SK-N-MC (cell line): Measurements from ENCODE around the gene SLC12A8.

Experiments
- EZH2 ChIP-seq: fragments of 200-600 bp; sonication (generic); IDR thresholded peaks from one replicate; pipeline ENCODE4 v1.6.1; 2017; ENCODE audit warnings: antibody characterized with exemption
- POLR2AphosphoS5 ChIP-seq: IDR thresholded peaks from 2 replicates; pipeline ENCODE4 v1.6.1; 2012; ENCODE audit warnings: mild to moderate bottlenecking, low read depth, low read length, borderline replicate concordance

DNA sequence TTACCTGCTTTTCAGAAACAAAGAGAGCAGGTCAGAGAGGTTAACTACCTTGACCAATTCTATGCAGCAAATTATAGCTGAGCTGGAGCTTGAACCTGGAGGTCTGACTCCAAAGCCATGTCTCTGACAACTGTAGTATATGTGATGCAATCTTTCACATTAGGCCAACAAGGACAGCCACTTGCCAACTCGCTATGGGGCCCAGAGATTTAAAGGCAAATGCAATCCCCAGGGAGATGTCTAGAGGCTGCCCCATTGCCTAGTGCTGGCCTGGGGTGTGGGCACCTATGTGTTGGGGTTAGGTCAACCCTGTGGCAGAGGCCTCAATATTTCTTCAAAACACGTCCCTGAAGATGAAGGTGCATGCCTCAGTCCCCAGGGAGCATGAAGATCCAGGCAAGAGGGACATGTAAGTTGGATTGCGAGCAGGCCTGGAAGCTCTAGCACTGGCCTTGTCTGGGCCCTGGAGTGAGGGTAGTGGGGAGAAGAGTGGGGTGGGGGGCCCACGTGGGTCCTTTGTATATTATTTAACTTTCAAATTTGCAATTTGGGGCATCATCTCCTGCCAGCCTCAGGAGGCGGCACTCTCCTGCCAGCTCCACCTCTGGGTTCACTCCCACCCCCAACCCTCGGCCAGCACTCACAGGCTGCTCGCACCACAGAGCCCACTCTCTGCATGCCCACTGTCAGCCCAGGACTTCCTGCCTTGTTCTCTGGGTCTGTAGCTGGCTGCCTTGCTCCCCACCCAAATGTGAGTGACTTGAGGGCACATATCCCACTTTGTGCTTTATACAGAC is 64.3 kb downstream of the SLC12A8 start:
- TF ChIP-seq POLR2AphosphoS5: no peak
- no peak for TF ChIP-seq EZH2
